Fibroblast of the conjunctiva (primary cell): ENCODE measurements around the gene CYB5RL.
"Not testable (repeated sequence)": the region's sequence is repeated elsewhere in the genome, so short reads cannot be mapped to it uniquely, and the experiment has no call there.

Experiments
- DNase-seq: peaks from one replicate; pipeline ENCODE4 v3.0.0-alpha.2; 2010; ENCODE audit warnings: low read depth

Gene CYB5RL

GRCh38 chr1:54186056-54186455 is 13.8 kb downstream of the CYB5RL start:
- DNase-seq: no peak

GRCh38 chr1:54180701-54181360 is 19.0 kb downstream of the CYB5RL start:
- DNase-seq: no peak

GRCh38 chr1:54178296-54179070 is 21.3 kb downstream of the CYB5RL start:
- DNase-seq: no peak

DNA sequence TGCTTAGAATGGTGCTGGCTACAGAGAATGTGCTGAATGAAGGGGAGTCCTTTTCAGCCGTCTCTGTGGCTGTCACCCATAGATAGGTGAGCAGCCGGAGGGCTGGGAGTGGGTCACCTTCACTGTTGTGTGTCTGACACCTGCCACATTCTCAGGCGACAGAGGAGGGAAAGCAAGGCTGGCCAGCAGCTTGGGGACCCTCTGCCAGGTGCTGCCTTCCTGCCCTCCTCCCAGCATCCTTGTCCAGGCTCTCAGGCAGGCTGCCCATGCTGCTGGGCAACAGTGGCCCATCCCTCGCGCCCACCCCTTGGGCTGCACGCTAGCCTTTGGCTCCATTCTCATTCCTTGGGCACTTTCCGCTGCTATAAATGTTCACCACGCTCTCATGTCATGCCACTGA is 22.1 kb downstream of the CYB5RL start:
- no peak for DNase-seq

DNA sequence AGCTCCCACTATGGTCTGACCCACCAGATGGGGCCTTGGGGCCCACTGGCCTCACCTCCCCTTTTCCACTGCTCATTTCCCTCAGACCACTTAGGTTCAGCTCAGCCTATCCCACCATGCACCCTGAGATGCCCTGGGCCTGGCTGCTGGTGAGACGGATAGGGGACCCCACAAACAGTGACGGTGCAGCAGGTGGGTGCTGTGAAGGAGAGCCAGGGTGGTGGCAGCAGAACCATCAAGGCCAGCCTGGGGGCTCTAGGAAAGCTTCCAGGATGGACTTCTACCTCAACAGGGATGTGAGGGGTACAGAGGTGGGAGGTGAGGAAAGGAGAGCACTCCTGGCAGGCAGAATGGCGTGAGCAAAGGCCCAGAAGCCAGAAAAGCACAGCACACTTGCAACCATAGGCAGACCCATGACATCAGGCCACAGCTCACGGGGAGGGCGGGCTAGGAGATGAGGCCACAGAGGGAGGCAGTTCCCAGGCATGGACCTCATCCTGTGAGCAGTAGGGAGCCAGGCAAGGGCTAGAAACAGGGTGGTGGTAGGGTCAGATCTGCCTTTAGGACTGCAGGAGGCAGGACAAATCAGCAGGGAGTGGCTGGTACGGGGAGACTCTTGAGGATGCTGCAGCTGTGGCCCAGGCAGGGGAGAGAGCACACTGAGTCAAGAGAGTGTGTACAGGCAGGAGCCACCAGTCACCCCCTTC is 23.1 kb downstream of the CYB5RL start:
- no peak for DNase-seq

DNA sequence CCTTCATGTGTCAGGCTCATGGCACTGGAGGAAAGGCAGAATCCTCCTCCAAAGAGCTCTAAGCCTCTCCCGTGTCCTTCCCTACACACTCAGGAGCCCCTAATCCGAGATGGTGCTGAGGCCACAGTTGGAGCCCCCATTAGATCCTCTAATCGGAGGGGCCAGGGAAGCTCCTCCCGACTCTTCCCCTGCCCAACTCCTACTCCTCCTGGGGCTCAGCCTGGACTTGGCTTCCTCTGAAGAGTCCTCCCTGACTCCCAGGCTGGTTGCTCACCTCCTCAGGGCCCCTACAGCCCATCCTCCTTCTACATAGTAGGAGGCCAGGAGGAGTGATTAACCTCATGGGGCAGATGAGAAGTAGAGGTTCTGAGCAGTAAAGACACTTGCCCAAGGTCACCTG is 25.7 kb downstream of the CYB5RL start:
- no peak for DNase-seq

- no peak for DNase-seq
Measured at GRCh38 chr1:54173681-54174080, 26.1 kb downstream of the CYB5RL start.

DNA sequence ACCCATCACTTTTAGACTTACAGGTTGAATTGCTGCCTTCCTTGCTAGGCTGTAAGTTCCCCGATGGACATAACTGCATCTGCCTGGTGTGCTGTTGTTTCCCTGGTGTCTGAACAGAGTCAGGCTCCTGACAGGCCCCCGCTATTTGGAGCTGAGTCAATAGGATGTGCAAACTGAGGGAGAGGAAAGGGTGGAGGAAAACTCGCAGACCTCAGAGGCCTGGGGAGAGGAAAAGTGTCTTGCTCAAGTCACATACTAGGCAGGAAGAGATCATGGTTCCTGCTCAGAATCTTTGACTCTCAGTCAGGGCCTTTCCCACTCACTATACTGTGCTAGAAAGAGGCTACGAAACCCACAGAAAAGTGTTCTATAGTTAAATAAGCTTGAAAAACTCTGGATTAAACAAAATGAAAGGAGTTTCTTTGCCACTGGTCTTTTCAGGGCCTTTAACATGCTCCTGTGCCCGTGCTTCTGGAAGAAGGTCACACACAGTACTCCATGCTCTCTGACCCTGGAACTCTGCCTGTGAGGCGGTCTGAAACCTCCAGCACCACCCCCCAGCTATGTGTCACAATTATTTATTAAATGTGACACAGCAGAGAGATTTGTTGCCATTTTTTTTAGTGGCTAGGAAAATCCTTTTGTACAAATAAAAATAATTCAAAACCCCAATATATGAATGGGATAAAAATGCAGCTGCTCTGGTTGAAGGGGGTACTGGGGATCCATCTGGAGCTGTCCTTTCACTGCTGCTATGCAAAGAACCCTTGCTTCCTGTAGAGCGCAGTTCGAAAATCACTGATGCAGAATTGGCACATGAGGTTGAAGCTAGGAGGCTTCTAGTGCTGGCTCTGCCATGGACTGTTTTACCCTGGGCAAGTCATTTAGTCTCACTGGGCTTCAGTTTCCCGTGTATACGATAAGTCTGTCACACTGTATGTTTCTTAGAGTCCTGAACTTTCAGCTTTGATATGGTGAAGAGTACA is 26.9 kb downstream of the CYB5RL start:
- no peak for DNase-seq

GRCh38 chr1:54171606-54172005 is 28.2 kb downstream of the CYB5RL start:
- no peak for DNase-seq

DNA sequence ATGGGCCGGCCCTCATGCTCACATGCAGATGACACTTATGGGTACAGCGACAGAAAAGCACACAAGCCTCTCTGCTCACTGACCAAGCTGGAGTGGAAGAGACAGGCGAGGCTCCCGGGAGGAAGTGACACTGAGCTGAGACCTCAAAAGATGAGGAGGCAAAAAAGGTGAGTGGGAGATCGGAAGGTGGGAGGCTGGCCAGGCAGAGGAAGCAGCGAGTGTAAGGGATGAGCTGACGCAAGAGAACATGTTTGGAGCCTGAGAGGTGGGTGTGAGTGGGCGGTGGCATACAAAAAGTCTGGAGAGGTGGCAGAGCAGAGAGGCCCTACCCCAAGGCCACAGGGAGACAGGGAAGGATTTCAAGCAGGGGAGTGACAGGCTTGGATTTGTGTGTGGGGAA is 28.8 kb downstream of the CYB5RL start:
- DNase-seq: no peak

- DNase-seq: no peak
Measured at GRCh38 chr1:54169068-54169467, 30.8 kb downstream of the CYB5RL start.

DNA sequence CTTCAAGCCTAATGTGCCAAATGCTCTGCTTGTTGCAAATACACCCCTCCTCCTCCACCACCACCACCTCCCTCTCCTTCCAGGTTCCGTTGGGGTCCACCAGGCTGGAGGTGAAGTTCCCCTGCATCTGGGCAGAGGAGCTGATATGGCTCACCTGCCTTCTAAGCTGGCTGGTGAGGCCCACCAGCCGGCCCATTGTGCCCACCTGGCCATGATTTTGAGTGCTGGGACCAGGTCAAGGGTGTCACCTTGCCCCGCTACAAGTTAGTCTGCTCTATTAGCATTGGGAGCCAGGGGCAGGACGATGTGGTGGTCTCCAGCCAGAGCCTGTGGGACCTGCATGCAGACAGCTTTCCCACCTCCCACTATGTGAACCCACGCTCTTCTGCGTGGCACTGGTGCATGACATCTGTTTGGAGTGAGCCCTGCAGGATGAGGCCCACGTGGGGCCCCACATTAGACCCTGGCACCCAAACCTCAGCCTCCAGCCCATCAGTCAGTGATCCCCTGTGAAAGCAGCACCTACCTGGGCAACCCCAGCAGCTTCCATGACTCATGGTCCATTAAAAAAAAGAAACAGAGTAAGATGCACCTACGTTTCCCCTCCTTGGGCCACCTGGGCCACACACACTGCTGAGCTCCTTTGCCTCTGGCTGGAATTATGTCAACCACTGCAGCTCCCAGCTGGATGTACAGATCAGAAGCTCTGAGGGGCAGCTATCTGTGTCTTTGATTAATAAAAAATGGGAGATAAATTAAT is 31.4 kb downstream of the CYB5RL start:
- no peak for DNase-seq

DNA sequence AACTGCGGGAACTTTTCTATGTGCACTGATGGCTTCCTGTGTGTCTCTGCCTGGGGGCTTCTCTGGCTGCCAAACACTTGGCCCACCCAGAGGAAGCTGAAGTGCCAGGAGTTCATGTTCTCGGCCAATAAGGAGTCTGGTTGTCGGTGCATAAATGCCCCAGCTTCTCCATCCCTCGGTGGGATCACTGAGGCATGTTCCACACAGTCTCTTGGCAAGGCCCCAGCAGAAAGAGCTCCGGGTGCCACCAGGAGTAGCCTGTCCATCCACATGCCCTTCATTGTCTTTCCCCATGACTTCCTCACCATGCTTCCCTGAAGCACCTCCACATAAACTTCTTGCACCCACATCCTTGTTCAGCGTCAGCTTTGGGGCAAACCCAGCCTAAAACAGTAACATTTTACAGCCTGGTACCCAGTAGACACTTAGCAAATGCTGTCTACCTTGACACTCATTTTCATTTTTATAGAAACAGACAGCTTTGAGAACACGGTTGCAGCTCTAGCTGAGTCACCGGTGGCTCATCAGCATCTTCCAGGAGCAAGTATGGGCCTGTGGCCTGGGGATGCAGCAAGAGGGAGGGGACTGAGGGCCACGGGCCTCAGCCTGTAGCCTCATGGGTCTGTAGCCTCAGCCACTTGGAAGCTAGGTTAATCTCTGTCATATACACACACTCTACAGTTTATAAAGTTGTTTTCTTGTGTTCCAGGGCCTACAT is 32.2 kb downstream of the CYB5RL start:
- DNase-seq: no peak

DNA sequence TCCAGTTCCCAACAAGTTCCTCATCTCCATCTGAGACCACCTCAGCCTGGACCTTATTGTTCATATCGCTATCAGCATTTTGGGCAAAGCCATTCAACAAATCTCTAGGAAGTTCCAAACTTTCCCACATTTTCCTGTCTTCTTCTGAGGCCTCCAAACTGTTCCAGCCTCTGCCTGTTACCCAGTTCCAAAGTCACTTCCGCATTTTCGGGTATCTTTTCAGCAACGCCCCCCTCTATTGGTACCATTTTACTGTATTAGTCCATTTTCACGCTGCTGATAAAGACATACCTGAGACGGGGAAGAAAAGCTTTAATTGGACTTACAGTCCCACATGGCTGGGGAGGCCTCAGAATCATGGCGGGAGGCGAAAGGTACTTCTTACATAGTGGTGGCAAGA is 33.5 kb downstream of the CYB5RL start:
- DNase-seq: not testable (repeated sequence)

DNA sequence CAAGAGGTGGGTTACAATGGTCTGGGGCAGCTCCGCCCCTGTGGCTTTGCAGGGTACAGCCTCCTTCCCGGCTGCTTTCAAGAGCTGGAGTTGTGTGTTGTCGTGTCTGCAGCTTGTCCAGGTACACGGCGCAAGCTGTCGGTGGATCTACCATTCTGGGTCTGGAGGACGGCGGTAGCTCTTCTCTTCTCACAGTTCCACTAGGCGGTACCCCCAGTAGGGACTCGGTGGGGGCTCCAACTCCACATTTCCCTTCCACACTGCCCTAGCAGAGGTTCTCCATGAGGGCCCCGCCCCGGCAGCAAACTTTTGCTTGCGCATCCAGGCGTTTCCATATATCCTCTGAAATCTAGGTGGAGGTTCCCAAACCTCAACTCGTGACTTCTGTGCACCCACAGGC is 34.7 kb downstream of the CYB5RL start:
- no peak for DNase-seq

- no peak for DNase-seq
Measured at GRCh38 chr1:54163573-54163972, 36.3 kb downstream of the CYB5RL start.

DNA sequence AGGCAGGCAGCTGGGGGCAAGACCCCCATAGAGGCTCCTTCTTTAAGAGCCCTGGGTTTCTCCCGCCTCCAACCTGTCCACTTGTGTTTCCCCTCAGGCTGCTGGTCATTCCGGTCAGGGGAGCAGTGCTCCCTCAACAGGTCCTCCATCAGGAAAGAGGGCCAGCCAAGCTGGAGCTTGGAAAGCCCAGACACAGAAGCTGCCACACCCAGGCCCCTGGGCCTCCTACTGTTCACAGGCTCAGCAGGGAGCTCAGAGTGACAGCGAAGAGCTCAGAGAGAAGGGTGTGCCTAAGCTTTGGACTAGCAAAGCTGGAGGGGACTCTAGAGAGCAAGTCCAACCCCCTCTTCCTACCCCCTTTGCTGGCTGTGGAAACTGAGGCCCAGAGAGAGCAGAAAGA is 36.8 kb downstream of the CYB5RL start:
- DNase-seq: no peak

GRCh38 chr1:54161495-54162168 is 38.2 kb downstream of the CYB5RL start:
- DNase-seq: no peak

GRCh38 chr1:54160351-54160750 is 39.5 kb downstream of the CYB5RL start:
- no peak for DNase-seq

GRCh38 chr1:54159733-54160316 is 40.0 kb downstream of the CYB5RL start:
- no peak for DNase-seq
